Measurements from ENCODE around the gene ATP6V0D1. TPM values are rescaled to one million over a fixed set of nuclear protein-coding genes. Genes with fewer than 3 reads are reported as not detected.

Gene ATP6V0D1
- total RNA-seq, 6 experiments from 2014 or later, result 102 to 130 (median 118) TPM

- no peak overlapping the region for H3K4me3 Mint-ChIP-seq
- no peak for TF ChIP-seq CTCF (IDR thresholded peaks at IDR 0.05)
- peaks cover 22% of the 10 kb centered on the region for H3K4me1 Mint-ChIP-seq (ENCODE audit: low read depth)
- H3K36me3 Mint-ChIP-seq (ENCODE audit: low read depth), result no peaks in the 10 kb centered on the region; the same call in 1 of the 2 replicates
- H3K27ac Mint-ChIP-seq, result no peak overlapping the region
- no peaks in the 10 kb centered on the region for H3K9me3 Mint-ChIP-seq
- H3K27me3 Mint-ChIP-seq (ENCODE audit: insufficient read depth), result peaks cover 4% of the 10 kb centered on the region; the same call in 1 of the 2 replicates
- DNase-seq, result no peak
Observed at GRCh38 chr16:67442581-67443255, 38.2 kb downstream of the ATP6V0D1 start.

GRCh38 chr16:67441907-67442306 is 39.0 kb downstream of the ATP6V0D1 start:
- H3K4me3 Mint-ChIP-seq, result no peak overlapping the region
- peaks cover 4% of the 10 kb centered on the region for H3K36me3 Mint-ChIP-seq (ENCODE audit: low read depth)
- H3K9me3 Mint-ChIP-seq, result no peaks in the 10 kb centered on the region
- H3K27me3 Mint-ChIP-seq (ENCODE audit: insufficient read depth), result peaks cover 4% of the 10 kb centered on the region; the same call in 1 of the 2 replicates
- no peak for TF ChIP-seq CTCF (IDR thresholded peaks at IDR 0.05)
- no peak overlapping the region for H3K27ac Mint-ChIP-seq
- no peak for DNase-seq
- peaks cover 22% of the 10 kb centered on the region for H3K4me1 Mint-ChIP-seq (ENCODE audit: low read depth)

- no peak for DNase-seq
- Mint-ChIP-seq H3K27ac (no peak overlapping the region), H3K36me3 (ENCODE audit: low read depth) (peaks cover 7% of the 10 kb centered on the region), H3K27me3 (ENCODE audit: insufficient read depth) (peaks cover 4% of the 10 kb centered on the region; the same call in 1 of the 2 replicates), H3K4me3 (no peak overlapping the region), H3K4me1 (ENCODE audit: low read depth) (peaks cover 16% of the 10 kb centered on the region), H3K9me3 (no peaks in the 10 kb centered on the region)
- TF ChIP-seq CTCF (IDR thresholded peaks at IDR 0.05), result no peak
Observed at GRCh38 chr16:67441271-67441753, 39.6 kb downstream of the ATP6V0D1 start.

- Mint-ChIP-seq H3K4me1 (ENCODE audit: low read depth) (no peaks in the 10 kb centered on the region), H3K4me3 (no peak overlapping the region)
Observed at GRCh38 chr16:67438824-67439393, 42.0 kb downstream of the ATP6V0D1 start.

GRCh38 chr16:67438098-67438791 is 42.7 kb downstream of the ATP6V0D1 start:
- Mint-ChIP-seq H3K9me3 (no peaks in the 10 kb centered on the region), H3K27ac (no peak overlapping the region), H3K4me3 (no peak overlapping the region), H3K36me3 (ENCODE audit: low read depth) (peaks cover 7% of the 10 kb centered on the region), H3K4me1 (ENCODE audit: low read depth) (no peaks in the 10 kb centered on the region), H3K27me3 (ENCODE audit: insufficient read depth) (peaks cover 2% of the 10 kb centered on the region)
- TF ChIP-seq CTCF (IDR thresholded peaks at IDR 0.05), result no peak
- DNase-seq, result no peak

More at GRCh38 chr16:67438824-67439393, 42.0 kb downstream of the ATP6V0D1 start:
- peaks cover 2% of the 10 kb centered on the region for H3K27me3 Mint-ChIP-seq (ENCODE audit: insufficient read depth)
- no peak for DNase-seq
- TF ChIP-seq CTCF (IDR thresholded peaks at IDR 0.05), result no peak
- H3K9me3 Mint-ChIP-seq, result no peaks in the 10 kb centered on the region
- H3K36me3 Mint-ChIP-seq (ENCODE audit: low read depth), result peaks cover 7% of the 10 kb centered on the region
- H3K27ac Mint-ChIP-seq, result no peak overlapping the region
